ENCODE measurements around the gene FHAD1. TPM values are rescaled to one million over a fixed set of nuclear protein-coding genes. Genes with fewer than 3 reads are reported as not detected.

The FHAD1 gene
- total RNA-seq, 4 donors from 2014 or later = 0.54 to 1.9 (median 0.75) TPM

DNA sequence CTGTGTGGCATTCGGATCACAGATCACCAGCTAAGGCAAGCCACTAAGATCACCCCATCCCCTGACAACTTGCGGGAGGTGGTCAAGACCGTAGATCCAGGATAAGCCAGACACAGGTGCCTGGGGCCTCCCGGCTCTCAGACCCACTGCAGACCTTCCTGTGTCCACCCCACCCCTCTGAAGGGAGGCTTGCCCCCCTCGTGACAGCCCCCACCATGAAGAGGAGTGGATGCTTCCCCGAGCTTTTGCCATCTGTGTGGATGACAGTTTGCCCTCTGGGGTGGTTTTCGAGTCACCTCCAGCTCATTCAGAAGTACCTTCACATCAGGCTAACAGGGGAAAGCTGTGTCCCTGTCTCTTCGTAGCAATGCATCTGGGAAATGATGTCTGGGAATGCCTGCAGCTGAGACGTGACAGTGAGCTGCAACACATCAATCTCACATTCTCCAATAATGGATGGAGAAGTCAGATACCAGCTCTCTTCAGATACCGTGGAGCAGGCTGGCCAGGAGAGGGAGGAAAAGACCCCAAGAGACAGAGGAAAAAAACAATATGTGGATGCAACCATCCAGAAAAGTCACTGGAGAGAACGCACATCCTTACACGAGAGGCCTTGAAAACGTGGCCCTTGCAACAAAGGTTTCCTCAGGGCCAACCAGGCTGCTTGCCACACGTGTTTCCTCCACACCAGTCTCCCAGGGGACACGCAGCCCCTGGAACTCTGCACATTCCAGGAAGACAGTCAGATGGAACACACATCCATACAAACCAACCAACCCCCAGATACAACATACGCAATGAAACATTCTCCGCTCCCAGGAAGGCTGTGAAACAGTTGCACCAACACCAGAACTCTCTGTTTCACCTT lies 20.4 kb upstream of the FHAD1 start:
- no peak for DNase-seq
- Histone ChIP-seq H3K27me3 (no peaks in the 10 kb centered on the region), H3K36me3 (no peaks in the 10 kb centered on the region), H3K4me3 (replicated peaks in 1 of 3) (no peak overlapping the region), H3K9me3 (no peaks in the 10 kb centered on the region), H3K4me1 (no peaks in the 10 kb centered on the region), H3K27ac (no peak overlapping the region)
- intact Hi-C loops (cut with DNase I) = no loop called here
- 68 to 70% methylated on average over 13 to 17 of the region's 17 CpGs for WGBS, 2 donors
- no peak for TF ChIP-seq POLR2A (IDR thresholded peaks at IDR 0.05)
- TF ChIP-seq, protein P1, sequence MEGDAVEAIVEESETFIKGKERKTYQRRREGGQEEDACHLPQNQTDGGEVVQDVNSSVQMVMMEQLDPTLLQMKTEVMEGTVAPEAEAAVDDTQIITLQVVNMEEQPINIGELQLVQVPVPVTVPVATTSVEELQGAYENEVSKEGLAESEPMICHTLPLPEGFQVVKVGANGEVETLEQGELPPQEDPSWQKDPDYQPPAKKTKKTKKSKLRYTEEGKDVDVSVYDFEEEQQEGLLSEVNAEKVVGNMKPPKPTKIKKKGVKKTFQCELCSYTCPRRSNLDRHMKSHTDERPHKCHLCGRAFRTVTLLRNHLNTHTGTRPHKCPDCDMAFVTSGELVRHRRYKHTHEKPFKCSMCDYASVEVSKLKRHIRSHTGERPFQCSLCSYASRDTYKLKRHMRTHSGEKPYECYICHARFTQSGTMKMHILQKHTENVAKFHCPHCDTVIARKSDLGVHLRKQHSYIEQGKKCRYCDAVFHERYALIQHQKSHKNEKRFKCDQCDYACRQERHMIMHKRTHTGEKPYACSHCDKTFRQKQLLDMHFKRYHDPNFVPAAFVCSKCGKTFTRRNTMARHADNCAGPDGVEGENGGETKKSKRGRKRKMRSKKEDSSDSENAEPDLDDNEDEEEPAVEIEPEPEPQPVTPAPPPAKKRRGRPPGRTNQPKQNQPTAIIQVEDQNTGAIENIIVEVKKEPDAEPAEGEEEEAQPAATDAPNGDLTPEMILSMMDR (IDR thresholded peaks at IDR 0.05) = no peak

GRCh38 chr1:15229707-15230131 lies 17.3 kb upstream of the FHAD1 start:
- Histone ChIP-seq H3K27me3 (no peaks in the 10 kb centered on the region), H3K9me3 (no peaks in the 10 kb centered on the region), H3K36me3 (no peaks in the 10 kb centered on the region), H3K4me3 (replicated peaks in 1 of 3) (no peak overlapping the region), H3K4me1 (no peaks in the 10 kb centered on the region), H3K27ac (no peak overlapping the region)
- TF ChIP-seq POLR2A (IDR thresholded peaks at IDR 0.05) = no peak
- TF ChIP-seq, protein P1 (IDR thresholded peaks at IDR 0.05) = no peak
- intact Hi-C loops (cut with DNase I) = no loop called here
- 74 to 83% methylated on average over 4 of the region's 4 CpGs for WGBS, 2 donors
- DNase-seq = no peak

- no peaks in the 10 kb centered on the region for H3K36me3 ChIP-seq
- intact Hi-C loops (cut with DNase I) = no loop called here
- DNase-seq = no peak
- 79 to 88% methylated on average over 5 of the region's 5 CpGs for WGBS, 2 donors
- H3K4me3 ChIP-seq (replicated peaks in 1 of 3) = no peak overlapping the region
- H3K4me1 ChIP-seq = no peaks in the 10 kb centered on the region
- H3K9me3 ChIP-seq = no peaks in the 10 kb centered on the region
- TF ChIP-seq POLR2A (IDR thresholded peaks at IDR 0.05) = no peak
- TF ChIP-seq, protein P1 (IDR thresholded peaks at IDR 0.05) = no peak
- H3K27ac ChIP-seq = no peak overlapping the region
- H3K27me3 ChIP-seq = no peaks in the 10 kb centered on the region
Measured at GRCh38 chr1:15231714-15232201, 15.3 kb upstream of the FHAD1 start.

- Histone ChIP-seq H3K4me1 (no peaks in the 10 kb centered on the region), H3K27ac (no peak overlapping the region), H3K4me3 (replicated peaks in 1 of 3) (no peak overlapping the region), H3K27me3 (no peaks in the 10 kb centered on the region), H3K36me3 (no peaks in the 10 kb centered on the region), H3K9me3 (no peaks in the 10 kb centered on the region)
- intact Hi-C loops (cut with DNase I) = no loop called here
- DNase-seq = no peak
- no peak for TF ChIP-seq POLR2A (IDR thresholded peaks at IDR 0.05)
Measured at GRCh38 chr1:15233689-15234088, 13.3 kb upstream of the FHAD1 start.

DNA sequence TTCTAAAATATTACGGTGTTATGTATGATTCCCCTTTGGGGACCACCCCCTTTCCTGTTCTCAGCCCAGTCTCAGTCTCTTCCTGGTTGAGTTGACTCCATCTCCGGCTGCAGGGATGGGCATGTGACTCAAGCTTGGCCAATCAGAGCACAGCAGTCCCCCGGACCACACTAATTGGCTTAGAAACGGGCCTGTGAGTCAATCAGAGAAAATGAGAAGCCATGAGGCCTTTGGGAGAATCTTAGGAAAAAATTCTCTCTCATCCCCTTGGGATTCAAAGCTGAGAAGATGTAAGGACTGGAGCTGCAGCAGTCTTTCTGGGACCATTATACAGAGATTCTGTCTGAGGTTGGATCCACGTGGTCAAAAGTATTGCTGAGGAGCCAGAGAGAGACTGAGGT lies 10.7 kb upstream of the FHAD1 start:
- Histone ChIP-seq H3K27ac (no peak overlapping the region), H3K27me3 (no peaks in the 10 kb centered on the region), H3K9me3 (no peaks in the 10 kb centered on the region), H3K4me3 (replicated peaks in 1 of 3) (no peak overlapping the region), H3K36me3 (no peaks in the 10 kb centered on the region), H3K4me1 (no peaks in the 10 kb centered on the region)
- no peak for DNase-seq
- intact Hi-C loops (cut with DNase I) = no loop called here
- WGBS, 2 donors = 72 to 80% methylated on average over 5 of the region's 5 CpGs
- TF ChIP-seq, protein P1 (IDR thresholded peaks at IDR 0.05) = no peak
- TF ChIP-seq POLR2A (IDR thresholded peaks at IDR 0.05) = no peak

All from thyroid gland (tissue), 4 donors.